Dedifferentiated amniotic fluid mesenchymal stem cell (primary cell): ENCODE measurements around the gene SAP30BP.

ENCODE experiments used
- DNase-seq: peaks from one replicate; pipeline ENCODE4 v3.0.0-alpha.2; 2016; ENCODE audit errors: extremely low spot score

The SAP30BP gene

GRCh38 chr17:75719732-75720131, 52.6 kb downstream of the SAP30BP start:
- DNase-seq: no peak

DNA sequence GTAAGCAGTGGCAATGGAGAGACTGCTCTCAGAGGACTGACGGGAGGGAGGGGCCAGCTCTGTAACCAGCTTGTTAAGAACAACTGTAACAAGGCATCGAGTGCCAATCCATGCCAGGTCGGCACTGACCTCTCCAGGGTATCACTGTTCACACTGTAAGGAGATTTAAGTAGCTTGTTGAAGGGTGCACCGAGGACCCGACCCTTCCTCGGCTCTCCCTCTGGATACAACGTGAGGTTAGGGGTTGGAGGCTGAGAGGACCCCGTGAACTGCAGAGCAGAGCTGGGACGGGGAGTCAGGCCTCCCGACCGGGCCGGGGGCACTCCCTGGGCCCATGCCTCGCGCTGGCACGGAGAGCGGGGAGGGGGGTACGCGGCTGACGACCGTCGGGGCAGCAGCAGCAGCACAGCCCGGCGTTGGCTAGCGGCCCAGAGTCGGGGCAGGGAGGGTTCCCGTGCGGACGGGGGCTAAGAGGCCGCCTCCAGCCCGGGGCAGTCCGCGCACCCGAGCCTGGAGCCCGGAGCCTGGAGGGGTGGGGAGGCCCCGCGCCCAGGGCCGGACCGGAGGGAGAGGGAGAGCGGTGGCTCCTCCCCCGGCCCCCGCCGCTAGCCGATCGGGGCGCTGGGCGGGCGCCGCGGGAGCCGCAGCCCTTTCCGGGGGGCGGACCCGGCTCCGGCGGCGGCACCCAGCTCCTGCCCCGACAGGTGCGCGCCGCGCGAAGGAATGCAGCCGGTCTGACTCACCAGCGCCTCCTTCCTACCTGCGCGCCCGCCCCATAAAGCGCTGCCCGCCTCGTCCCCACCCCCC, 53.7 kb downstream of the SAP30BP start, which contains the start of gene ITGB4:
Gene ITGB4, plus strand, starts transcription at position 804 of the 807 bp plus-strand sequence. CDS start 3,245 bp downstream, outside the sequence.
- no peak for DNase-seq

DNA sequence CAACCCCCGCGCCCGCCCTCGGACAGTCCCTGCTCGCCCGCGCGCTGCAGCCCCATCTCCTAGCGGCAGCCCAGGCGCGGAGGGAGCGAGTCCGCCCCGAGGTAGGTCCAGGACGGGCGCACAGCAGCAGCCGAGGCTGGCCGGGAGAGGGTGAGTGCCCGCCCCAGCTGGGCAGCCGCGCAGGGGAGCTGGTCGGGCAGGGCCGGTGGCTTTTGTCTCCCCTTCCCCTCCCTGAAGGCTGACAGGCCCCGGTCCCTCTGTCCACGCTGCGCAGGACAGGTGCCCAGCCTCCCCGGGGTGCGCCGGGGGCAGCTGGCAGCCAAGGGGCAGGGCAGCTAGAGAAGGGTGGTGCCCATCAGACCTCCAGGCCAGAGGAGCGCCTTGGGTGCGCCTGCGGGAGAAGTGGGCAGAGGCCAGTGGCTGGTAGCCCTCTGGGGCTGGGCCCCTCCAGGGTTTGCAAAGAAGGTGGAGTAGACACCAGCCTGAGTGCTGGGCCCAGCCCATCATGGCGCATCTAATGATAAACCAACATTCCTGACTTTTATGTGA, 54.4 kb downstream of the SAP30BP start:
- DNase-seq: no peak

DNA sequence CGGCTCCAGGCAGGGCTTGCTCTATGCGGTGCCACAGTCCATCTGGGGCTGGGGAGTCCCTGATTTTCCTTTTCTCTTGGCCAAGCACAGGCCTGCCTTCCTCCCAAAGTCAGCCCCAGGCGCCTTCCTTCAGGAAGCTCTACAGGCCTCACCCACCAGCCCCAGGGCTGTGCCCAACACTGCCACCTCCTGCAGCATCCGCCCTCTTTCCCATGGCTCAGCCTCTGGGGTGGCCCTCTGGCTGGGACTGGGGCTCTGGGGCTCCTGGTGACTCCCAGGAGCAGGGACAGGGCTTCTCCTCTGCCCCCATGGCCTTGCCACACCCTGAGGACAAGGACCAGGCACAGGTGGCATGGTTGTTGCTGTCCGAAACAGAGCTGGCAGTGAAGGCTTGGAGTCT, 54.9 kb downstream of the SAP30BP start:
- no peak for DNase-seq

GRCh38 chr17:75722542-75723095, 55.5 kb downstream of the SAP30BP start:
- no peak for DNase-seq

GRCh38 chr17:75723171-75723930, 56.2 kb downstream of the SAP30BP start:
- DNase-seq: no peak

- DNase-seq: no peak
Measured at GRCh38 chr17:75724016-75725003, 57.2 kb downstream of the SAP30BP start.

- no peak for DNase-seq
Measured at GRCh38 chr17:75725504-75725903, 58.4 kb downstream of the SAP30BP start.

- no peak for DNase-seq
Measured at GRCh38 chr17:75727391-75727790, 60.3 kb downstream of the SAP30BP start.

DNA sequence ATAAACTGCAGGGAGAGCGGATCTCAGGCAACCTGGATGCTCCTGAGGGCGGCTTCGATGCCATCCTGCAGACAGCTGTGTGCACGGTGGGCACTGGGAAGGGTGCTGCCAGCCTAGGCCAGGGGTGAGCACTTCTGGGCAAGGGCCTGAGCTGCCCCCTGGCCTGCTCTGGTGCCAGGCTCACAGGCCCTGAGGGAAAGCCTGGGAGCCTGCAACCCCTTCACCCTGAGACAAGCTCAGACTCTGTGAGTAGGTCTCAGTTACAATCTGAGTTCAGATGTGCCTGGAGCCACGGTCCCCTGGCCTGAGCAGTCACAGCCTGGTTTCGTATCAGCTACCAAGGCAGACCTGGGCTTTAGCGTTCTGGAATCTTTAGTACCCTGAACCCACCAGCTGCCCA, 62.2 kb downstream of the SAP30BP start:
- DNase-seq: no peak

- DNase-seq: no peak
Measured at GRCh38 chr17:75730065-75730464, 62.9 kb downstream of the SAP30BP start.

- no peak for DNase-seq
Measured at GRCh38 chr17:75731086-75731715, 64.1 kb downstream of the SAP30BP start.

DNA sequence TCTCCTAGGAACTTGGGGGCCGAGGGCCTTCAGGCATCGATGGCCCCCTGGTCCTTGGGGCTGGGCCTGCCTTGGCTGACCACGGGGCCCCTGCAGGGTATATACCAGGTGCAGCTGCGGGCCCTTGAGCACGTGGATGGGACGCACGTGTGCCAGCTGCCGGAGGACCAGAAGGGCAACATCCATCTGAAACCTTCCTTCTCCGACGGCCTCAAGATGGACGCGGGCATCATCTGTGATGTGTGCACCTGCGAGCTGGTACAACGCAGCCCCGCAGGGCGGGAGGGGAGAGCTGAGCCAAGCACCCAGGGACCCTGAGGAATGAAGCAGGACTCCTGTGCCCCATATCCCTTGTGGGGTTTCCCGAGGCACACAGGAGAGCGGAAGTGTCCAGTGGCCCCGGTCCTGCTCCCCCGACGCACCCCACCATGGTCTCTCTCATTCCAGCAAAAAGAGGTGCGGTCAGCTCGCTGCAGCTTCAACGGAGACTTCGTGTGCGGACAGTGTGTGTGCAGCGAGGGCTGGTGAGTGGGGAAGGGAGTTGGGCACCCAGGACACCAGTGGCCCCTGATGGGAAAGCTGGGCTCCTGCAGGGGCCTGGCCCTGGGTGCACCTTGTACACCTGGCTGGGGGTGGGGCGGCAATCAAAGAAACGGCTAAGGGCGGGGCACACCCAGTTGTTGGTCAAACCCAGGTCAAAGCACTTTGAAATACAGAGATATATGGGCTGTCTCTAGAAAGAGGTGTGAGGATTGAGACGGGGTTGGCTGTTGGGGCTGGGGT, 64.8 kb downstream of the SAP30BP start:
- DNase-seq: no peak

DNA sequence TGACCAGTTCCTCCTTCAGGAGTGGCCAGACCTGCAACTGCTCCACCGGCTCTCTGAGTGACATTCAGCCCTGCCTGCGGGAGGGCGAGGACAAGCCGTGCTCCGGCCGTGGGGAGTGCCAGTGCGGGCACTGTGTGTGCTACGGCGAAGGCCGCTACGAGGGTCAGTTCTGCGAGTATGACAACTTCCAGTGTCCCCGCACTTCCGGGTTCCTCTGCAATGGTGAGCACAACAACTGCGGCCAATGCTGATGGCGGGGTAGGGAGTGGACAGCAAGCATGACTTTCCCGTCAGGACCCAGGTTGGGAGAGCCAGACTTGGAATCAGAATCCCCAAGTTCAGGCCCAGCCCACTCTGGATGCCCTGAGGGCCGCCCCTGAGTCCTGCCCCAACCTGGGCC, 66.3 kb downstream of the SAP30BP start:
- DNase-seq: no peak

DNA sequence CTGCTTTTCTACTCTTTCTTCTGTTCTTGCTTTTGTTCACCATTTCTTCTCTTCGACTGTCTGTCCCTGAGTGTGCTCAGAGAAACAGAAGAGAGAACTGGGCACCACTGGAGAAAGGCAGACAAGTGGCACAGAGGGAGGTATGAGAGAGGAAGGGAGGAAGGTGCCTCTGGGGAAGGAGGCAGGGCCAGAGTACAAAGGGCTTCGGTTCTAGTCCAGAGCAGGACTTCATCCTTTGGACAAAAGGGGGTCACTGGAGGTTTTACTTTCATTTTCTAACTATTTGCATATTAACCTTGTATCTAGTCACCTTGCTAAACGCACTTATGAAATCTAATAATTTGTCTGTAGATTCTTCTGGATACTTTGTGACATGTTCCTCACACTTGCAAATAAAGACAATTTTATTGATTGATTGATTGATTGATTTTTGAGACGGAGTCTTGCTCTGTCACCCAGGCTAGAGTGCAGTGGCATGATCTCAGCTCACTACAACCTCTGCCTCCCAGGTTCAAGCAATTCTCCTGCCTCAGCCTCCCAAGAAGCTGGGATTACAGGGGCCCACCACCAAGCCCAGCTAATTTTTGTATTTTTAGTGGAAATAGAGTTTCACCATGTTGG, 67.6 kb downstream of the SAP30BP start:
- no peak for DNase-seq

- DNase-seq: no peak
Measured at GRCh38 chr17:75736173-75736835, 69.2 kb downstream of the SAP30BP start.

DNA sequence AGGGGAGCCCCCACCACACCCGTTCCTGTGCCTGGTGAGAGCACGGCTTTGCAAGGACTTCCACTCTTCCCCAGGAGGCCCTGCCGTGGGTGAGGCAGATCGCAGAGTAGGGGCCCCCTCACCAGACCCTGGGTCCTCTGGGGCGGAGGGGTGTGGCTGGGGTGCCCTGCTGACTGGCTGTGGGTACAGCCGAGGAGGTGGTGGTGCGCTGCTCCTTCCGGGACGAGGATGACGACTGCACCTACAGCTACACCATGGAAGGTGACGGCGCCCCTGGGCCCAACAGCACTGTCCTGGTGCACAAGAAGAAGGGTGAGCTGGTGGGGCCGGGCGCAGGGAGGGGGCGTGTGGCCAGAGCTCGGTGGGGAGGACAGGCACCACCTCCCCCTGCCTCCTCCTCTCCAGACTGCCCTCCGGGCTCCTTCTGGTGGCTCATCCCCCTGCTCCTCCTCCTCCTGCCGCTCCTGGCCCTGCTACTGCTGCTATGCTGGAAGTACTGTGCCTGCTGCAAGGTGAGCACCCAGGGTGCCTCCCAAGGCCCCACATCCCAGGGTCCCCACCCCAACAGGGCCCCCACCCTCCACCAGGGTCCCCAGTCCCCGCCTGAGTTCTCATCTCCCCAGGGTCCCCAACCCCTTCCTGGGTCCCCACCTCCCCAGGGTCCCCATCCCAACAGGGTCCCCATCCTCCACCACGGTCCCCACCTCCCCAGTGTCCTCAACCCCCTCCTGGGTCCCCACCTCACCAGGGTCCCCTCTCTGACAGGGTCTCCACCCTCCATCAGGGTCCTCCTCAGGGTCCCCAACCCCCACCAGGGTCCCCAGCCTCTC, 70.2 kb downstream of the SAP30BP start:
- no peak for DNase-seq

DNA sequence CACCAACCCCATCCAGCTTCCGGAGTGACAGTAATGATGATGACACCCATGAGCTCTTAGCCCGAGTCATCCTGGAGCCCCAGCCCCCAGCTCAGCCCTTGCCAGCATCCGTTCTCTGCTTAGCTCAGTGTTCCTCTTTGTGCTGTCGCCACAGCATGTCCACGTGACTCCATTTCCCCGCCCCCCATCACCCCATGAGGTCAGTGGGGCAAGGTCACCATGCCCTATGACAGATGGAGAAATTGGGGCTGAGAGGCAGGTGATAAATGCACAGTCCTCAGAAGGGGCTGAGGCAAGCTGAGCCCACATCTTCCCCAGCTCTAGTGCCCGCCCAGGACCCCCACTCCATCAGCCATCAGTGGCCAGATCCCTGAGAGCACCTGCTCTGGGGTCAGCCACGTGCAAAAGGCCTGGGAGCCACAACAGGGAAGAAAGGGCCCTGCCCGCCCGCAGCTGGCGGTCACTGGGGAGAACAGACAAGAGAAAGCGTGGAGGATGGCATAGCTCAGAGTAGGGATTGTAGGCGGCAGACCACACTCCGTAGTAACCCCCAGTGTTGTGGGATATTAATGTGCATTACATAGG, 71.2 kb downstream of the SAP30BP start:
- no peak for DNase-seq
